GM18873 (cell line): ENCODE measurements around the gene FGF7.
"Not testable (repeated sequence)": the region's sequence is repeated elsewhere in the genome, so short reads cannot be mapped to it uniquely, and the experiment has no call there.

Experiments
- ATAC-seq: cut with Tn5 transposase; IDR thresholded peaks from one replicate; pipeline ENCODE4 v1.9.1; 2021; ENCODE audit warnings: mild to moderate bottlenecking, moderate library complexity, moderate number of reproducible peaks; ENCODE audit not compliant: unreplicated experiment, low FRiP score

The FGF7 gene

DNA sequence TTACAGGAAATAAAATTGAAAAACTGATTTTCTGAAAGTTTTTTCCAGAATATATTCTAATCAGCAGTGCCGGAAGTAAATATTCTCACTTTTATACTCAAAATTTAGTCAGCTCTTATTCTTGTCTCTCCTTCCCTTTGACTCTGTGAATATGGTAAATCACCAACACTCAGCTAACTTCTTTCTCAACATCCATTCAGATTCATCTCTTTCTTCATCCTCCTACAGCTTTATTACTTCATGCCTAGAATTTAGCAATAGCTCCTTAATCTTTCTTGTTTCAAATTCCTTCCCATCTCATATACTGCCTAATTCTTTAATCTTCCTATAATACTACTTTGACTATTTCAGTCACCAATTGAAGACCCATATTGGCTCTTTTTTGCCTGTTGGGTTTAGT, 67.9 kb downstream of the FGF7 start:
- ATAC-seq, result no peak

DNA sequence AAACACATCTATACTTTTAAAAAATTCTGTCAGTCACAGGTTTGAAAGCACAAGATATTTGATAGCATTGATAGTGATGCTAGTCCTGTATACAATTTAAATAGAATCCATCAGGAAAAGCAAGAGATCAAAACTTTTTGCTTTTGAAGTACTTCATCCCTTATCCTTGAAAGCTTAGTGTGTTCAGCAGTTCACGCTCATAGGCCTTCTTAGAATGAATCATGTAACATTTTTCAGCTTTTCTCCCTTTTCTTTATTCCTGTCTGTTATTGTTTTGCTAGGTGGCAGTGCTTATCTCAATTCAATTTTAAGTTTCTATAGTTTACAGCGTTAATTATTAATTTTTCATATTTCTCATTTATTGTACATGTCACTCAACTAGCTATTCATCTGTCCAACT, 69.1 kb downstream of the FGF7 start:
- ATAC-seq, result no peak

DNA sequence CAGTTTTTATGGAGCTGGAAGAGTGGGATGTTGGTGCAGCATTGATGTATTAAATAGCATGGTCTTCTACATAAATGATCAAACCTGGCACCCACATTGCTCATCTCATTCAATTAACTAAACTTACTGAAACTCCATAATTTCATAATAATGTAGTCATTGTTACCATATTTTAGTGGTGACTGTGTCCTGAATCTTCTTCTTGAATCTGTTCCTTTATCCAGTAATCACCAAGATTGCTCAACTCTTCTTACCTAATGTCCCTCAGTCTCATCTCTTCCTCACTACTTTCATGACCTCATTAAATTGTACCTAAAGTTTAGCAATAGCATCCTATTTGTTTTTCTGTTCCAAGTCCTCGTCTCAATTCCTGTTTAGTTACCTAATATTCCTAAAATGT, 69.8 kb downstream of the FGF7 start:
- no peak for ATAC-seq

DNA sequence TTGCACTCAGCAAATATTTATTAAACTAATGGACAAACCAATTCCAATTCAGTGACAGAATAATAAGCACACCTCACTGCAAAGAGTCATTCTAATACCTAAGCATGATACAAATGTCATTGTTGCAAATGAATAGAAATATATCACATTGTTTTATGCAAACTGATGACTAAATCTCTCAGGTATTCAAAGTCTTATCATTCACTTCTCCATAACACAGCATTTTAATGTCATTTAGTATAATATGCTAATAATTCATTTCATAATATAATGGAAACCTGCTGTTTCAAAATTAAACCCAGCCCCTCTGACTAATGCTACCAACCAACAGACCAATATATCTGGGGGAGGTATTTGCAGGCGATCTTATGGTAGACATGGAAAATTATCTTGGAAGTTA, 71.8 kb downstream of the FGF7 start:
- ATAC-seq, result no peak

DNA sequence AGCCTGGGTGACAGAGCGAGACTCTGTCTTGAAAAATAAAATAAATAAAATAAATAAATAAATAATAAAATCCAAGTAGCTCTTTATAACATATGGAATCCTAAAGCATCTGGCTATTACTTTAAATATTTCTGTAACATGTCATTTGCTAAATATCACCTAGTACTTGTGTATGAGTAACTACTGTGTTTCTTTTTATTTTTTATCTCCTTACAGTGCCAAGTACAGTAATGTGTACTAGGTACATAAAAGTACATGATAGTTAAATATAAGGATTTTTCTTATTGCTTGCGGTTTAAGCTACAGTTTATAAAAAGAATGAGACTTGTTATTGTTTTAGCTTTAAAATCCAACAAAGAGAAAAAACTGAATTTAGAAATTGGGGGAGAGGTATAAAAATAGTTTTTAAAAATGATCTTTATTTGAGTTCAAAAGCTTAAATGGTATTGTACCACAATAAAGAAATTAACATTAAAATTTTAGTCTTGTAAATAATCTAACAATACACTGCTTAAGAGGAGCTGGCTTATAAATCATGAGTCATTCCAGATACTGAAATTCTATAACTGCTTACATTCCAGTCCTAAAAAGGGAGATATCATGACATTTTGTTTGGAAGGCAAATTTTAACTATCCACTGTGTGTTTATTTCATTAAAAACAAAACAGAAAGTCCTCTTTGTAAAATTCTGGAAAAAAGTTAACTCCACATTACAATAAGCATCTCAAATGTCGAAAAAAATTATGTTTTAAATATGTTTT, 73.1 kb downstream of the FGF7 start:
- ATAC-seq, result no peak

DNA sequence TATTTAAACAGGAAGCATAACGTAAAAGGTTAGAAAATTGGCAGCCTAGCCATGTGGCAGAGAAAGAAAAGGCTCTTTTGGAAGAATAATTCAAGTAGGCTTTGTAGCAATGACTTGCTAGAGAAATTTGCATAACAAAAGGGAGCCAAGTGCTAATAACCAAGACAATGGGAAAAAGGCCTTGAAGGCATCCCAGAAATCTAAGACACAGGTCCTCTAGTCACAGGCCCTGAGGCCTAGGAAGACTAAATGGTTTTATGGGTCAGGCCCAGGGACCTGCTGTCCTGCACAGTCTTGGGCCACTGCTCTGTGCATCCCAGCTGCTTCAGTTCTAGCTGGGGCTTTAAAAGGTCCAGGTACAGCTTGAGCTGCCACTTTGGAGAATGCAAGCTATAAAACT, 78.5 kb downstream of the FGF7 start:
- no peak for ATAC-seq

DNA sequence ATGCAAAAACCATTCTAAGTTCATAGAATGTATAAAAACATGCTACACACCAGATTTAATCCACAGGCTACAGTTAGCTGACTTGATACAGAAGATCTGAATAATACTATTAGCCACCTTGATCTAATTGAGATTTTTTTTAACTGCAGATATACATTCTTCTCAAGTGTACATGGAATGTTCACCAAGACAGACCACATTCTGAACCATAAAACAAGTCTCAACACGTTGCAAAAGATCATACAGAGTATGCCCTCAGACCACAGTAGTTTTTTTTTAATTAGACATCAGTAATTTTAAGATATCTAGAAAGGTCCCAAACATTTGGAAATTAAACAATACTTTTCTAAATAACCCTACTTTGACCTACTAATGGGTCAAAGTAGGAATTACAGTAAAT, 83.3 kb downstream of the FGF7 start:
- ATAC-seq, result no peak

DNA sequence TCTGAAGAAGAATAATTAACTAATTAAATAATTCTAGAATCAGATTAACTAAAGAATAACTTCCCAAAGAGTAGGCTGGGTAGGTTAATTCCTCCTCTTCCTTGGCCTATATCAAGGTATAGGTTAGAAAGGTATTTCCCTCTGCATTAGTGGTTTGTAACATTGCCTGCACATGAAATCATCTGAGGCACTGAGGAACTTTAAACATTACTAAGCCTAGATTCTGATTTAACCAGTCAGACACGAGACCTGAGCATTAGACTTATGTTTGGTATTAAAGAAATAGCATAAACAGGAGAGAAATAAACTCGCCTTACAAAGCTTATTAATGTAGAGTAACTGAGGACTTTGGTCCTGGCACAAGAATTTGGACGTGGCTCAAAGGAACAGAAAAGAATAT, 84.2 kb downstream of the FGF7 start:
- no peak for ATAC-seq

DNA sequence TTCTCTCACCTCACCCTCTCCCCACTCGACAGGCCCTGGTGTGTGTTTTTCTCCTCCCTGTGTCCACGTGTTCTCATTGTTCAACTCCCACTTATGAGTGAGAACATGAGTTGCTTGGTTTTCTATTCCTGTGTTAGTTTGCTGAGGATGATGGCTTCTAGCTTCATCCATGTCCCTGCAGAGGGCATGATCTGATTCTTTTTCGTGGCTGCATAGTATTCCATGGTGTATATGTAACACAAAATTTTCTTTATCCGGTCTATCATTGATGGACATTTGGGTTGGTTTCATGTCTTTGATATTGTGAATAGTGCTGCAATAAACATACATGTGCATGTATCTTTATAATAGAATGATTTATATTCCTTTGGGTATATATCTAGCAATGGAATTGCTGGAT, 89.7 kb downstream of the FGF7 start:
- not testable (repeated sequence) for ATAC-seq

DNA sequence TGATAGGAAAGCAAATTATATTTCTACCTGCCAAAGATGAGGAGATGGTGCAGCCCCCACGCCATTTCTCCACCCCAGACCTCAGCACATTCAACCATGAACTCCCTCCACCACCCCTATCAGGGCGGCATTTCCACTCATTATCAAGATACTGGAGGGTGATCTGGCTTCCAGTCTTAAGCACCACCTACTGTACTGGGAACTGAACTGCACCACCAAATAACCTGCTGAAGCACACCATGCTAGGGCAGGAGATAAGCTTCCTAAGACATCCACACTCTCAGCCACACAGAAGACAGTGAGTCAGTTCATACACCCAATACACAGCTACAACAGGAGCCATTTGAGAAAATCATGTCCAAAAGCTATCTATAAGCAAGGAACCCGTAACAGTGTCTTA, 98.8 kb downstream of the FGF7 start:
- ATAC-seq, result no peak

DNA sequence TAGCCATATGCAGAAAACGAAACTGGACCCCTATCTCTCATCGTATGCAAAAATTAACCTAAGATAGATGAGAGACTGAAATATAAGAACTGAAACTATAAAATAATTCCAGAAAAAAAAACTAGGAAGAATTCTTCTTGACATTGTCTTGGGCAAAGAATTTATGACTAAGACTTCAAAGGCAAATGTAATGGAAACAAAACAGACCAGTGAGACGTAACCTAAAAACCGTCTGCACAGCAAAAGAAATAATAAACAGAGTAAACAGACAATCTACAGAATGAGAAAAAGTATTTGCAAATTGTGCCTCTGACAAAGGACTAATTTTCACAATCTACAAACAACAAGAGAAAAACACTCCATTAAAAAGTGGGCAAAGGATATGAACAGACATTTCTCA, 105.2 kb downstream of the FGF7 start:
- ATAC-seq, result no peak

DNA sequence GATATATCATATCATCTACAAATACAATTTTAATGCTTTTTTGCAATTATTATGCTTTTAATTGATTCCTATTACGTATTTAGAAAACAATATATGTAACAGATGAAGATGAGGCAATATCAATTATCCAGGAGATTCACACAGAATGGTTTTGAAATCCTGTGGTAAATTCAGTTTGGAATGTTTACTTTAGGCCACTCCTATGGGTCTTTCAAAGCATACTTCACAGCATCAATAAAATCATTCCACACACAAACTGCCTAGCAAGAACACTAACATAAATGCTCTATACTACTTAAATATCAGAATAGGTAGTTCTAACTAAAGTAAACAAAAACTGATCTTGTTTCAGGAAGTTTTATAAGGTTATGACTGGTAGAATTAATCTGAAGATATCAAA, 107.0 kb downstream of the FGF7 start:
- no peak for ATAC-seq
